Stimulated activated CD4-positive, alpha-beta T cell treated with anti-CD3 and anti-CD28 coated beads, Interleukin-1b, Interleukin-23, amount 100 ng/mL, for 24 hours (primary cell): Measurements from ENCODE around the gene ZNF432.

Experiments
- DNase-seq, 4 experiments: peaks; one replicate each; pipeline ENCODE4 v3.0.0-alpha.2; 2020; ENCODE audit warnings: low read depth in 4 of 4, low spot score in 1 of 4

ZNF432 gene

DNA sequence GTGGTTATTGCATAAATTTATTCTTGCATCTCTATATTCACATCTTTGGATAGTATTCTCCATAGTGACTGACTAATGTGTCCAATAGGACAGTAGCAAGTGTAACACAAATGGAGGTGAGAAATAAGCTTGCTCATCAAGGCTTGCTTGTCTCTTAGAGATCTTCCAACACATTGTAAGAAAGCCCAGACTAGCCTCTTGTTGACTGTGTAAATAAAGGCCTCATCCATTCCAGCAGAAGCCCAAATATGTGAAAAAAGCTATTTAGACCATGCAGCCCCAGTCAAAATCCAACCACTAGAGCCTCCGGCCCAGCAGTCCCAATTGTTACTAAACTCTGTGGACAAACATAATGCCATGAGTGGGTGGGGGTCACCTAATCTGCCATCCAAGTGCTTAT, 38.0 kb downstream of the ZNF432 start:
- no peak for DNase-seq

GRCh38 chr19:52007806-52008557, 40.7 kb downstream of the ZNF432 start, which contains the start of gene ZNF615:
Gene ZNF615, minus strand, starts transcription at chr19:52008211. Its CDS starts 4,500 bp downstream, at chr19:52003711.
- peak; percentile 71 to 82 (median 74) for DNase-seq

DNA sequence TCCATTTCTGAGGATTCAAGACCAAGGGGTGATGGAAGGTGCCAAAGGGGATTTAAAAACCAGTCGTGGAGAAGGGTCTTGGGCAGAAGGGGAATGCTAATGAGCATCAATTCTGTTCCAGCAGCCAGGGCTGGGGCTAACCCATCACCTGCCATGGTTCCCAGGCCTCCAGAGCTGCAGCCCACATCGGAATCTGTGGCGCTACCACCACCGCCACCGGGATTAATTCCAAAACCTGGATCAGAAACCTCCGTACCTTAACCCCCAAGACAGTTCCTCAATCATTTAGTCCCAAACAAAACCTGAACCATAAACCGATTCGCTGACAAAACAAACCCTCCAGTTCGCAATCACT, 41.2 kb downstream of the ZNF432 start:
- DNase-seq = no peak

DNA sequence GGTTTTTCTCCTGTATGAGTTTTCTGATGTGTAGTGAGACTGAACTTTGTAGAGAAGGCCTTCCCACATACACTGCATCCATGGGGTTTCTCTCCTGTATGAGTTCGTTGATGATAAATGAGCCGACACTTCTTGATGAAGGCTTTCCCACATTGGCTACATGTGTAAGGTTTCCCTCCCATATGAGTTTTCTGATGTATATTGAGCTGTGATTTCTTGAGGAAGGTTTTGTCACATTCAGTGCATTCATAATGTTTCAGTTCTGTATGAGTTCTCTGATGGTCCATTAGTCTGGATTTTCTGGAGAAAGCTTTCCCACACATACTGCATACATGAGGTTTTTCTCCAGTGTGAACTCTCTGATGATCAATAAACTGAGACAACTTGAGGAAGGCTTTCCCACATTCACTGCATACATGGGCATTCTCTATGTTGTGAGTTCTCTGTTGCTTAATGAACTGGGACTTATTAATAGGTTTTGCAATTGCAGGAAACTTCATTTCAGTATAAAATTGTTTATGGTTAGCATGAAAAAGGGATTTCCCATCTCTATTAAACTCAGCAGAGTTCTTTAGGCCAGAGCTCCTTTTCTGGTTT, 54.5 kb downstream of the ZNF432 start:
- DNase-seq = no peak

DNA sequence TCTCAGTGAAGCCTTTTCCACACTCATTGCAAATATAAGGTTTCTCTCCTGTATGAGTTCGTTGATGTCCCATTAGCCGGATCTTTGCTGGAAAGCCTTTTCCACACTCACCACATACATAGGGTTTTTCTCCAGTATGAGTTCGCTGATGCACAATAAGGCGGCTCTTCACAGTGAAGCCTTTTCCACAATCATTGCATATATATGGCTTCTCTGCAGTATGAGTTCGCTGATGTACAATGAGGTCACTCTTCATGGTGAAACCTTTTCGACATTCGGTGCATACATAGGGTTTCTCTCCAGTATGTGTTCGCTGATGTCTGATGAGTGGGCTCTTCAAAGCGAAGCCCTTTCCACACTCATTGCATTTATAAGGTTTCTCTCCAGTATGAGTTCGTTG, 55.2 kb downstream of the ZNF432 start:
- no peak for DNase-seq

- peak; percentile 69 to 74 (median 71) for DNase-seq
Measured at GRCh38 chr19:51986309-51987291, 62.0 kb downstream of the ZNF432 start, which contains the start of gene ZNF350. Gene ZNF350, minus strand, starts transcription at chr19:51986840. Its CDS starts 12,480 bp downstream, at chr19:51974360.

- no peak for DNase-seq
Measured at GRCh38 chr19:51983361-51983760, 65.3 kb downstream of the ZNF432 start.
